LoVo (cell line): ENCODE measurements around the gene ASMTL.
"Not testable (repeated sequence)": the region's sequence is repeated elsewhere in the genome, so short reads cannot be mapped to it uniquely, and the experiment has no call there.

ENCODE experiments used
- DNase-seq: peaks from one replicate; pipeline ENCODE4 v3.0.0-alpha.2; 2016; ENCODE audit warnings: low spot score

Gene ASMTL

DNA sequence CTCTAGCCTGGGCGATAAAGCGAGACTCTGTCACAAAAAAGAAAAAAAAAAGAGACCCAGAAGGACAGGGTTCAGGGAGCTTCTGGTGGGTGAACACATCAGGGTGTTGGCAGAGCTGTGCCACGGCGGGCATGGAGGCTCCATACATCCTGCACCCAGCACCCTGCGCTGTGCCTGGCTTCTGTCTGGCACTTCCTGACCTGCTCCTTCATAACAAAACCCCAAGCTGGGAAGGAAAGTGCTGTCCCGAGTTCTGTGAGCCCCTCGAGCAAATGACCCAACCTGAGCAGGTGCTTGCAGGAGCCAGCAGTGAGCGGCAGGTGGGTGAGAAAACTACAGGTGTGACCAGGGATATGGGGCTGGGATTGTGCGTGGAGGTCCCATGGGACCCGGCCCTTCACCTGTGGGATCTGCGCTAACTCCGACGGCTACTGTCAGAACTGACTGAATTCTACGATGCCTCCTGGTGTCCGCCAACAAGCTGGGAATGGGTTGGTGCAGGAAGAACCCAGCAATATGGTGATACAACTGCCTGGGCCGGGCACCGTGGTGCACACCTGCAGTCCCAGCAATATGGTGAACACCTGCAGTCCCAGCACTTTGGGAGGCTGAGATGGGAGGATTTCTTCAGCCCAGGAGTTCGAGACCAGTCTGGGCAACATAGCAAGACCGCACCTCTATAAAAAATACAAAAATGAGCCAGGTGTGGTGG, 18.9 kb downstream of the ASMTL start:
- no peak for DNase-seq

DNA sequence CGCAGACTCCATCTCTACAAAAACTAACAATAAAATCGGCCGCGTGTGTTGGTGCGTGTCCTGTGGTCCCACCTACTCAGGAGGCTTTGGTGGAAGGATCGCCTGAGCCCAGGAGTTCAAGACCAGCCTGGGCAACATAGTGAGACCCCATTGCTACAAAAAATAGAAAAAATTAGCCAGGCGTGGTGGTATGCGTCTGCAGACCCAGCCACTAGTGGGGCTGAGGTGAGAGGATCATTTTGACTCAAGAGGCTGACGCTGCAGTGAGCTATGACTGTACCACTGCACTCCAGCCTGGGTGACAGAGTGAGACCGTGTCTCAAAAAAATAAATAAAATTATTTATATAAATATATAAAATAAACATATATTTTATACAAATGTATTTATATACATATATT, 22.3 kb downstream of the ASMTL start:
- no peak for DNase-seq

DNA sequence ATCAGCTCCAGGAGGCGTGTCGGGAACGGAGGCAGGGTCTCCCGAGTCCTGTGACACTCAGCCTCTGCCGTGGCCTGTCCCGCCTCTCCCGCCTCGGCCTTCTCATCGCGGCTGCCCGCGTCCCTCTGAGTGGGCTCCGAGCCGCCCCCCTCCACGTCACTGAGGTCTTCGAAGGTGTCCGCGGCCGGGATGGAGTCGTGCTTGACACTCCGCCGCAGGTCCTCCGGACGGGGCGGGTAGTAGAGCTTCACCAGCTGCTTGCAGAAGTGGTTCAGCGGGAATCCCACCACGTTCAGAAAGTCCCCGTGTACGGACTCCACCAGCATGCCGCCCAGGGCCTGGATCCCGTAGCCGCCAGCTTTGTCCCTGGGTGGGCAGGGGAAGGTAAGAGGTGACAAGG, 25.0 kb downstream of the ASMTL start:
- no peak for DNase-seq

DNA sequence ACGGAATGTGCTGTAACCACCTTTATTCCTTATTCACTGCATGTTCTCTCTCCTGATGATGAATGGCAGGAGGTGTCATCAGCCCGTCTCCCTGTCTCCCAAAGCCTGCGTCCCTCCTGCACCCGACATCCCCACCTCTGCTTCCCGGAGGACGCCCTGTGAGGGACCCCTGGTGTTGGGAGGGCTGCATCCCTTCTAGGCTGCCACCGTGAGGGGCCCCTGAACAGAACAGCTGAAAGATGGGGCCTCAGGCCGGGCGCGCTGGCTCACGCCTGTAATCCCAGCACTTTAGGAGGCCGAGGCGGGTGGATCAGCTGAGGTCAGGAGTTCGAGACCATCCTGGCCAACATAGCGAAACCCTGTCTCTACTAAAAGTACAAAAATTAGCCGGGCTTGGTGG, 26.4 kb downstream of the ASMTL start:
- DNase-seq, result not testable (repeated sequence)

DNA sequence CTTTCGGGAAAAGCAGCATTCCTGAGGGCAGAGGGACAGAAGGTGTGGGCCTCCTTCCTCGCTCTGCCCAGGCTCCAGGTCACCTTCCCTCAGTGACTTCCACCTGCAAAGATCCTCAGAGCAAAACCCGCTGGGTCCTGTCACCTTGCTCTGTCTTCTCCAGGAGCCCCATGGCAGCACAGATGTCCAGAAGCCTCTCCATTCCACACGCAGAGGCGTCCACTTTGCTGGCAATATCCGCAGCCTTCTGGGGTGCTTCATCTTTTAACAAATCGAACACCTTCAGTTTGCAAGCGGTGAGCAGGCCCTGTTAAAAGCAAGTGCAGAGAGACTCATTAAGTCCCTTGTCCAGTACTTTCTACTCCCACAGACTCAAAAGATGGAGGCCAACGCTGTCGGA, 27.3 kb downstream of the ASMTL start:
- DNase-seq, result no peak

DNA sequence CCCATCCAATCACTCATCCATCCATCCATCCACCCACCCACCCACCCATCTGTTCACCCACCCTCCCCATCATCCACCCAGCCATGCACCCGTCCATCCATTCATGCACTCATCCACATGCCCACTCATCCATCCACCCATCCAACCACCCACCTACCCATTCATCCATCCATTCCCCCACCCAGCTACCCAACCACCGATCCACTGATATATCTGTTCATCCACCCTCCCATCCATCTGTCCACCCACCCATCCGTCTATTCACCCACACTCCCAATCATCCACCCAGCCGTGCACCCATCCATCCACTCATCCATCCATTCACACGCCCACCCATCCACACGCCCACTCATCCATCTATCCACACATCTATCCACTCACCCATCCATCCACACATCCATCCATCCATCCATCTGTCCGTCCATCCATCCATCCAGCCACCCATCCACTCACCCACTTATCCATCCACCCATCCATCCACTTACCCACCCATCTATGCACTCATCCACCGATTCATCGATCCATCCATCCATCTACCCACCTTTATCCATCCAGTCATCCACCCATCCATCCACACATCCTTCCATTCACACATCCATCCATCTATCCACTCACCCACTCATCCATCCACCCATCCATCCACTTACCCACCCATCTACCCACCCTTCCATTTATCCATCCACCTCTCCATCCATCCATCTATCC, 28.4 kb downstream of the ASMTL start:
- DNase-seq, result no peak

DNA sequence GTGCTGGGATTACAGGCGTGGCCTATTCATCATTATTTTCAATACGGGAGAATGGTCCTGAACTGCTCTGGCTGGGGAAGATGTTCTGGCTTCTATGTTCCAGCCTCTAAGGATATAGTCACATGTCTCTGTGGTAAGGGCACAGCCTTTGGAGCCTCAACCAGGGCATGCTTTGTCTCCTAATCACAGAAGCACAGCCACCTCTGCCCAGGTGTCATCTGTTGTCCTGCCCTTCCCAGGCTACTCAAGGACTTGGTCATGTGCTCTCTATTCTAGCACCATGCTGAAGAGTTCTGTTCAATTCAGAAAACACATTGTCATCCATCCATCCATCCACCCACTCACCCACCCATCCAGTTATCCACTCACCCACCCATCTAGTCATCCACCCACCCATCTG, 29.5 kb downstream of the ASMTL start:
- no peak for DNase-seq

DNA sequence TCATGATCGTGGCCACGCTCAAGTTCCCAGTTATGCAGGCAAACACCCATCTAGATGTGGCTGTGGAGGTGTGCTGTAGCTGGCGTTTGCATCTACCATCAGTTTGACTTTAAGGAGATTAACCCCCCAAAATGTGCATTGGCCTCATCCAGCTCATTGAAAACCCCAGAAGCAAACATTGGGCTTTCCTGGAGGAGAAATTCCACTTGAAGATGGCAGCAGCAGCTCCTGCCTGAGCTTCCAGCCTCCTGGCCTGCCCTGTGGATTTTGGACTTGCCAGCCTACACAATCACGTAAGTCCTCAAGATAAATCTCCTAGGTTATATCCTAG, 30.6 kb downstream of the ASMTL start:
- DNase-seq, result no peak

DNA sequence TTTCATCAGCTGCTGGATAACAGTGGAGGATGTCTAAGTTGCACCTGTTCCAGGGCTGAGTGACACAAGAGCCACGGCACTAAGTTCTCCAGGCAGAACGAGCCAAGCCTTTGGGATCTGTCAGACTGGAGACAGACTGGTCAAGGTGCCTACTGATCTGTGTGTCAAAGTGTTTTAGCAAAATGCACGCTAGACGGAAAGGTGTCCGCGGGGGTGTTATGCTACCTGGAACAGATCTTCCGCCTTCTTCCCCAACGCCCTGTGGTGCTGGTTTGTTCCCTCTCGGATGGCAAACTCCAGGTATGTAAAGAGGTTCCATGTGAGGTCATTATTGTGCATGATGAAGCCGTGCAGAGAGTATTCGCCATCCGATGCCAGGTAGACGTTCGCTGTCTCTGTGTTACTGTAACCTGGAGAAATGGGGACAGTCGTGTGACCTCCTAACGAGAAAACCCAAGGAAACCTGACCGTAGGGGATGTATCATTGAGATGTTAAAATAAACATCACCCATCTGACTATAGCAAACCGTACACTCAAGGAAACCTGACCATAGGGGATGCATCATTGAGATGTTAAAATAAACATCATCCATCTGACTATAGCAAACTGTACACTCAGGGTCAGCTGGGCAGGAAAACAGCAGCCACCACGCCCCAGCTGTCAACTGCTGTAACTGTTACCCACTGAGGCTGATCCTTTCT, 31.1 kb downstream of the ASMTL start:
- DNase-seq, result no peak

DNA sequence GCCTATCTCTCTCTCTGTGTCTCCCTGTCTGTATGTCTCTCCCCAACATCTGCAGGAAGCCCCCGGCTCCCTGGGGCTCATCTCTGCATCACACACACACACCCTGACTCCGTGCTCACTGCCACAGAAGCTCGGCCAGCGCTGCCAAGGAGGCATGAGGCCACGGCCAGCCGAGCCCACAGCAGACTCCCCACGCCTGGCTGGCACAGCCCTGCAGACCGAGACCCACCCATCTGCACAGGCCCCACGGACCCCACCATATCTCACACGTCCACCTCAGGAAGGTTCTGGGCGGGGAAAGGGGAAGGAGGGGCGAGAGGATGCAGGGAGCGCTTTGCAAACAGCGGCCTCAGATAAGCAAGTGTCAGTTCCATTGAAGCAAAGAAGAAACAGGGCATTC, 32.3 kb downstream of the ASMTL start:
- no peak for DNase-seq

DNA sequence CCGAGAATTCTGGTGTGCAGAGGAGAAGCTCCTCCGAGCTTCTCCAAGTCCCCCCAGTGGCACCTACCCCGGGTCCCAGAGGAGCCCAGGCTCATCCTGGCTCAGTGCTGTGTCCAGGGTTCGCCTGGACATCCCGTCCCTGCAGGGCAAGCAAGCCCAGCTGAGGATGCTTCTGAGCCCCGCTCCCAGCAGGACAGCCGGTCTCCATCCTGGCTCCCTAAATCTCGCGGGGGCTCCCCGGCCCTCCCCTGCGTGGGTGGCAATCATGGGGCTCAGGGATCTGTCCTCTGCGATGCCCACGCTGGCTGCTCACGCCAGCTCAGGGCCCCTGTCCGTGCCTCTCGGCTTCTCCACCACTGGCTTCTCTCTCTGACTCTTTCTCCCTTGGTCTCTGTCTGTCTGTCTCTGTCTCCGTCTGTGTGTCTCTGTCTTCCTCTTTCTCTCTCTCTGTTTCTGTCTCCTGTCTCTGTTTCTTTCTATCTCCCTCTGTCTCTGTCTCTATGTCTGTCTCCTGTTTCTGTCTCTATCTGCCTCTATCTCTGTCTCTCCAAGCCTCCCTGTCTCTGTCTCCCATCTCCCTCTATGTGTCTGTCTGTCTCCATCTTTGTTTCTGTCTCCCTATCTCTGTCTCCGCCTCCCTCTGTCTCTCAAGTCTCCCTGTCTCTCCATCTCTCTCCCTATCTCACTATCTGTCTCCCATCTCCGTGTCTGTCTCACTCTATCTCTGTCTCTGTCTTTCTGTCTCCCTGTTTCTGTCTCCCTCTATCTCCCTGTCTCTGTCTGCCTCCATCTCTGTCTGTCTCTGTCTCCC, 33.0 kb downstream of the ASMTL start:
- no peak for DNase-seq

DNA sequence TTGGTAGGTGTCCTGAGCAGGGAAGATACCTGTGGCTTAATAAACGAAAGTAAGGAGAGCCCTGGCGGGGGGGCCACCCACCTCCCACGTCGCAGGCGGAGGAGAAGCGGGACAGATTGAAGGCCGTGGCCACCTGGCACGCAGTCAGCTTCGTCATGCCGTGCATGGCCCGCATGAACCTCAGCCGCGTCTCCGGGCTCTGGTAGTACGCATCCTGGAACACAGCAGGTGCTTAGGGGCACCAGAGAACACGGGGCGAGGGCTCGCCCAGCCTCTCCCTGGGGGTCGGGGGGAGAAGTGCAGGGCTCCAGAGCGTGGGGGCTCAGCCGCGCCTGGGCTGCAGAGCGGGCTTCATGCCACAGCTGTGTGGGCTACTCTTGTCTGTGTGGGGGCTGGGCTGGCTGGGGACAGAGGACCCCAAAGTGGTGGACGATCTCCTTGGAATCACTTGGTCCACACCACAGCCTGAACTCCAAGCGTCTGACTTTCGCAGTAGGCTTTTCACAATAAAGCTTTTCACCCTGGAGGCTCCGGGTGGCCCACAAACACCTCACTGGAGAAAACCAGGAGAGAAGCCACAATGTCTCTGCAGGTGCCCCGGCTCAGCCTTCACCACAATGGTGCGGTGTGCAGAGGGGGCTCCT, 33.7 kb downstream of the ASMTL start:
- no peak for DNase-seq

DNA sequence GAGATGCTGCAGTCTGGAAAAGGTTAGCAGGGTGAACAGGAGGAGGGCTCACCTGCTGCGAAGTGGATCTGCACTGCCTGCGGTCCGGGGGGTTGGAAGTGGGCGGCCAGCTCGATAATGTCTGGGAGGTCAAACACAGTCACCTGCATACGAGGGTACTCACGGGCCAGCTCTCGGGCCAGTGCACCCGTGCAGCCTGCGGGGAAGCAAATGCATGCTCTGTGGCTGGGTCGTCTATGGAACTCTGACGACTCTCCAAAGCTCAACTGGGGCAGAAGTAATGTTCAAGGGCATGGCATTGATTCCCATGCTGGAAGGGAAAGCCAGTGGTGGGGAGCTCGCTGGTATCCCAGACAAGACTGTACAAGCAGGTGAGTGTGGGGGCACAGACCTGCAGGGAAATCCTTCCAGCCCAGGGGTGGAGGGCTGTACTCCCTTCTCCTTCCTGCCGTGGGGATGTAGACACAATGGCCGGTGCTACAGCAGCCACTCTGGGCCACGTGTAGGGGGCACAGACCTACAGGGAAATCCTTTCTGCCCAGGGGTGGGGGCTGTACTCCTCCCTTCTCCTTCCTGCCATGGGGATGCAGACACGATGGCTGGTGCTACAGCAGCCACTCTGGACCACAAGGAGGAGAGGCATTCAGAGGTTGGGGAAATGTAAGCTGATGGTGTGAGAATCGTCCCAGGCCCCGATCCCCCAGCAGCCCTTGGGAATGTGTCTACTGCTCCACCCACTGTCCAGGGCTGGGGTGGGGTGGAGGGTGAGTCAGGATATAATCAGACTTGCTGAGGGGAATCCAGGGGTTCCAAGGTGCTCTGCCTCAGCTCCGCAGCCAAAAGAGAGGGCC, 34.6 kb downstream of the ASMTL start:
- DNase-seq, result no peak

DNA sequence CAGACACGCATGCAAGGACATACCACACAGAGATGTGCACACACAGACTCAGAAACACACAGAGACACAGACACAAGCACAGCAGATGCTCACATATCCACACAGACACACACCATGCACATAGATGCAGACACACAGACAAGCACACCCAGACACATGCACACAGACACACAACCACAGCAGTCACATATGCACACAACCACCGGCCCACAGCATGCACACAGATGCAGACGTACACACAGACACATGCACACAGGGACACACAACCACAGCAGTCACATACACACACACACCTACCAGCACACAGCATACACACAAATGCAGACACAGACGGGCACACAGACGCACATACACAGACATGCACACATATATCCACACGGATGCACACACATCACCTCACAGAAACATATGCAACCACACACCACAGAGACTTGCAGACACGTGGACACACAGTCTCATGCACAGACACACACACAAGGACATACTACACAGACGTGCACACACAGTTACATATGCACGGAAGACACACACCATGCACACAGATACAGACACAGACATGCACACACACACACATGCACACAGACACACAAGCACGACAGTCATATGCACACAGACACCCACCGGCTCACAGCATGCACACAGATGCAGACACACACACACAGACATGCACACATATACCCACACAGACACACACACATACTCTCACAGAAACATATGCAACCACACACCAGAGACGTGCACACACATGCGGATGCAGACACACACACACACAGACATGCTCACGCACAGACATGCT, 35.5 kb downstream of the ASMTL start:
- DNase-seq, result no peak

DNA sequence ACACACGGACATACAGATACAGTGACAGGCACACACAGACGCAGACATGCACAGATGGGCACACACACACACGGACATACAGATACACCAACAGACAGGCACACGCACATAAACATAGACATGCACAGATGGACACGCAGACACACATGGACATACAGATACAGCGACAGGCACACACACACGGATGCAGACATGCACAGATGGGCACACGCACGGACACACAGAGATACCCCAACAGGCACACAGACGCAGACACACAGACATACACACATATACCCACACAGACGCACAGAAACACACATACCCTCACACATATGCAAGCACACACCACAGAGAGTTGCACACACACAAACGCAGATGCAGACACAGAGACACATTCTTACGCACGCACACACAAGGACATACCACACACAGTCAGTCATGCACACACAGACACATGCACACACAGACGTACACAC, 36.4 kb downstream of the ASMTL start:
- no peak for DNase-seq

DNA sequence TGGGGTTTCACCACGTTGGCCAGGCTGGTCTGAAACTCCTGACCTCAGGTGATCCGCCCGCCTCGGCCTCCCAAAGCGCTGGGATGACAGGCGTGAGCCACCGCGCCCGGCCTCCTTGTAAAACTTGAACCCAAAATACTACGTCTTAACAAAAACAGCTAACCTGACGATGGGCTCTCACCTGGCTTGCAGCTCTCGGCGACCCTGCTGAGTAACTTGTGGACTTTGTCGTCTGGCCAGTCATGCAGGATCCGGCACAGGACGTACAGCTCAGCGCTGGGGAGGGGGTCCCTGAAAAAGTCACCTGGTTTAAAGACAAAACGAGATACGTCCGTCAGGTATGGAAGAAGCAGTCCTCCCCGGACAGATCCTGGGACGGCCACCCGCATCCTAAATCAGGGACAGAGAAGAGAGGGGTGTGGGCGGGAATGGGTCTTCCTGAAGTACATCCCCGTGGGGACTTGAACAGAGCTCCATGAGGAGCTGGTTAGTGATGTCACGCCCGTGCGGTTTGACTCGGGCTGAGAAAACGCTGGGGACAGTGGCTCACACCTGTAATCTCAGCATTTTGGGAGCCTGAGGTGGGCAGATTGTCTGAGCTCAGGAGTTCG, 40.1 kb downstream of the ASMTL start:
- no peak for DNase-seq

DNA sequence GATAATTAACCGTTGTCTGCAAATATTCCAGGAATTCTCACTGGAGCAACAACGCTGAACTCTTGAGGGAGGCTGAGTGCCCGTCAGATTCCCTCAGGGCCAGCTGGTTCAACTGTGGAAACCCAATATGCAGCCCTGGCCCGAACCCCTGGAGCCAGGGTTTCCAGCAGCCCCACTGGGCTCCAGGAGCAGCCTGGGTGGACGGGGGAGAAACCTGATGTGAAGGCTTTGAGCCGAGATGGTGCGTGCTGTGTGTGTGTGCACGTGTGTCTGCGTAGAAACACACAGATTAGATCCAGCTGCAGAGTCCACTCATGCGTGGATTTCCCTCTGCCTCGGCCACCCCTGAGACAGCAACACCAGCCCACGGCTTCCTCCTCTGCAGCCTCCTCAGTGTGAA, 41.4 kb downstream of the ASMTL start:
- DNase-seq, result no peak

DNA sequence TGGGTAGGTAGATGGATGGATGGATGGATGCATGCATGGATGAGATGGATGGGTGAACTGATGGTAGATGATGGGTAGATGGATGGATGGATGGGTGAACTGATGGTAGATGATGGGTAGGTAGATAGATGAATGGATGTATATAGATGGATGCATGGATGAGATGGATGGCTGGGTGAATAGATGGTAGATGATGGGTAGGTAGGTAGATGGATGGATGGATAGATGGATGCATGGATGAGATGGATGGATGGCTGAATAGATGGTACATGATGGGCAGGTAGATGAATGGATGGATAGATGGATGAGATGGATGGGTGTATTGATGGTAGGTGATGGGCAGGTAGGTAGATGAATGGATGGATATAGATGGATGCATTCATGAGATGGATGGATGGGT, 45.7 kb downstream of the ASMTL start:
- DNase-seq, result no peak

DNA sequence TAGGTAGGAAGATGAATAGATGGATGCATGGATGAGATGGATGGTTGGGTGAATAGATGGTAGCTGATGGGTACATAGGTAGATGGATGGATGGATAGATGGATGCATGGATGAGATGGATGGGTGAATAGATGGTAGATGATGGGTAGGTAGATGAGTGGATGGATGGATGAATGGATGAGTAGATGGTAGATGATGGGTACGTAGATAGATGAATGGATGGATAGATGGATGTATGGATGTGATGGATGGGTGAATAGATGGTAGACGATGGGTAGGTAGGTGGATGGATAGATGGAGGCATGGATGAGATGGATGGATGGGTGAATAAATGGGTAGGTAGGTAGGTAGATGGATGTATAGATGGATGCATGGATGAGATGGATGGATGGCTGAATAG, 46.9 kb downstream of the ASMTL start:
- DNase-seq, result not testable (repeated sequence)

DNA sequence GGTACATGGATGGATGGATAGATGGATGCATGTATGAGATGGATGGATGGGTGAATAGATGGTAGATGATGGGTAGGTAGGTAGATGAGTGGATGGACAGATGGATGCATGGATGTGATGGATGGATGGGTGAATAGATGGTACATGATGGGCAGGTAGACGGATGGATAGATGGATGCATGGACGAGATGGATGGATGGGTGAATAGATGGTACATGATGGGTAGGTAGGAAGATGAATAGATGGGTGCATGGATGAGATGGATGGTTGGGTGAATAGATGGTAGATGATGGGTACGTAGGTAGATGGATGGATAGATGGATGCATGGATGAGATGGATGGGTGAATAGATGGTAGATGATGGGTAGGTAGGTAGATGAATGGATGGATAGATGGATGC, 48.8 kb downstream of the ASMTL start:
- DNase-seq, result not testable (repeated sequence)
